DND-41 (cell line): ENCODE measurements around the gene LCE1D.

Experiments used
- CTCF ChIP-seq: IDR thresholded peaks from 2 replicates; pipeline ENCODE4 v1.5.1; 2012; ENCODE audit warnings: borderline replicate concordance, low read length, moderate library complexity, mild to moderate bottlenecking; ENCODE audit not compliant: poor library complexity, severe bottlenecking; ENCODE audit errors: extremely low read depth
- EZH2 ChIP-seq: IDR thresholded peaks from 3 replicates; pipeline ENCODE4 v1.6.1; 2012; ENCODE audit warnings: borderline replicate concordance, low read depth, mild to moderate bottlenecking, moderate library complexity, low read length, inconsistent platforms; ENCODE audit not compliant: severe bottlenecking

GRCh38 chr1:152796421-152796820 lies at the start of gene LCE1D:
- no peak for TF ChIP-seq CTCF
- no peak for TF ChIP-seq EZH2
